Uterus (tissue), 2 donors: ENCODE measurements around the gene OVAAL.

Source experiments
- CTCF ChIP-seq, 4 experiments: fragments of 200-600 bp in 2 of 4; fragments of 450-650 bp in 2 of 4; sonication (generic) in 2 of 4; IDR thresholded peaks; one replicate each; pipeline ENCODE4 v1.5.1; 2016 to 2019; ENCODE audit warnings: antibody characterized with exemption in 4 of 4, mild to moderate bottlenecking in 2 of 4, moderate library complexity in 1 of 4
- POLR2A ChIP-seq, 2 donors: fragments of 450-650 bp; IDR thresholded peaks; one replicate each; pipeline ENCODE4 v1.6.1; 2016; ENCODE audit warnings: antibody characterized with exemption in 2 of 2, mild to moderate bottlenecking in 1 of 2, moderate library complexity in 1 of 2

- TF ChIP-seq POLR2A (IDR thresholded peaks at IDR 0.05) (no peak), CTCF (IDR thresholded peaks at IDR 0.05) (no peak)
These were observed 43.4 kb upstream of the OVAAL start for GRCh38 chr1:180515364-180515763.
